Loucy (cell line): ENCODE data around the gene PRDM11.

Experiments used
- EZH2phosphoT487 ChIP-seq: fragments of 200-600 bp; IDR thresholded peaks from 2 replicates; pipeline ENCODE4 v1.6.1; 2018; ENCODE audit warnings: antibody characterized with exemption, mild to moderate bottlenecking, moderate library complexity, borderline replicate concordance
- TF ChIP-seq, protein P1 (sequence below): fragments of 200-600 bp; sonication (generic); conservative IDR thresholded peaks from 2 replicates; pipeline ENCODE4 v1.5.1; 2014; ENCODE audit warnings: mild to moderate bottlenecking, antibody characterized with exemption, low read length

DNA sequence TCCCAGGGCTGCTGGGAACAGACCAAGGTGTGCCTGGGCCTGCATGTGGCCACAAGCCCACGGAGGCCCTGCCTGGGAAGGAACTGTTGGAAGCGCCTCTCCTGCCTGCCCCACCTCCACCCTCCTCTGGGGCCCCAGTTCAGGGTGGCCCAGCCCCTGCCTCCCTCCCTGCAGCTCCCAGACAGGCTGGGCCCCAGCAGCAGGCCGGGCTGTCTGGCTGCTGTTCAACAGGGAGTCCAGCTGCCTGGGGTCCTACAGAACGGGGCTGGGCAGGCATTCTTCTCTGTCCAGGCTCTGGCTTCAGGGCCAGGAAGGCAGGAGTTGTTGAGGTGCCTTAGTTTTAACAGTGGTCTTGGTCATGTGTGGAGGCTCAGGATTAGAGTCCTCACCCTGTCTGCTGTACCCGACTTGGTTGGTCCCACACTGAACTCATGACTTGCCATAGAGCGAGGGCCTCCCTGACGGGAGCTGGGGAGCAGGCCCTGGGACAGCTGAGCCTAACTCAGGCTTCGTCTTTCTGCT, 11.8 kb downstream of the PRDM11 start:
- TF ChIP-seq, protein P1, sequence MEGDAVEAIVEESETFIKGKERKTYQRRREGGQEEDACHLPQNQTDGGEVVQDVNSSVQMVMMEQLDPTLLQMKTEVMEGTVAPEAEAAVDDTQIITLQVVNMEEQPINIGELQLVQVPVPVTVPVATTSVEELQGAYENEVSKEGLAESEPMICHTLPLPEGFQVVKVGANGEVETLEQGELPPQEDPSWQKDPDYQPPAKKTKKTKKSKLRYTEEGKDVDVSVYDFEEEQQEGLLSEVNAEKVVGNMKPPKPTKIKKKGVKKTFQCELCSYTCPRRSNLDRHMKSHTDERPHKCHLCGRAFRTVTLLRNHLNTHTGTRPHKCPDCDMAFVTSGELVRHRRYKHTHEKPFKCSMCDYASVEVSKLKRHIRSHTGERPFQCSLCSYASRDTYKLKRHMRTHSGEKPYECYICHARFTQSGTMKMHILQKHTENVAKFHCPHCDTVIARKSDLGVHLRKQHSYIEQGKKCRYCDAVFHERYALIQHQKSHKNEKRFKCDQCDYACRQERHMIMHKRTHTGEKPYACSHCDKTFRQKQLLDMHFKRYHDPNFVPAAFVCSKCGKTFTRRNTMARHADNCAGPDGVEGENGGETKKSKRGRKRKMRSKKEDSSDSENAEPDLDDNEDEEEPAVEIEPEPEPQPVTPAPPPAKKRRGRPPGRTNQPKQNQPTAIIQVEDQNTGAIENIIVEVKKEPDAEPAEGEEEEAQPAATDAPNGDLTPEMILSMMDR = no peak
- TF ChIP-seq EZH2phosphoT487 = no peak
